Tibial artery (tissue), 4 donors: ENCODE results near the gene DBI.

Source experiments
- DNase-seq, 2 donors: peaks; one replicate each; pipeline ENCODE4 v3.0.0-alpha.2; 2019
- H3K27ac ChIP-seq, 2 donors: fragments of 200-600 bp; sonication (generic) in 1 of 2; 1 replicate in 1 of 2; 2 replicates in 1 of 2; pipeline ENCODE4 v1.5.1; 2018 to 2019; ENCODE audit warnings: mild to moderate bottlenecking in 1 of 2
- H3K27me3 ChIP-seq, 2 donors: fragments of 200-600 bp; sonication (generic) in 1 of 2; one replicate each; pipeline versions ENCODE4 v1.5.1 to v1.6.0; 2016 to 2019
- H3K36me3 ChIP-seq, 3 donors: fragments of 200-600 bp; sonication (generic) in 2 of 3; one replicate each; pipeline ENCODE4 v1.5.1; 2016 to 2019; ENCODE audit warnings: mild to moderate bottlenecking in 2 of 3
- H3K4me1 ChIP-seq, 4 donors: fragments of 200-600 bp; sonication (generic) in 2 of 4; 1 replicate in 3 of 4; 2 replicates in 1 of 4; pipeline ENCODE4 v1.5.1; 2016 to 2019
- H3K4me3 ChIP-seq, 2 donors: fragments of 200-600 bp; sonication (generic) in 1 of 2; 1 replicate in 1 of 2; 2 replicates in 1 of 2; pipeline ENCODE4 v1.5.1; 2018 to 2019; ENCODE audit warnings: mild to moderate bottlenecking in 2 of 2
- H3K9me3 ChIP-seq, 3 donors: fragments of 200-600 bp; sonication (generic) in 1 of 3; one replicate each; pipeline ENCODE4 v1.5.1; 2016 to 2019
- intact Hi-C: fragments of 100-400 bp; cut with DNase I; formaldehyde crosslinking; loops from one replicate; pipeline ENCODE4 v1.15.0; 2023; ENCODE audit warnings: low total_unique reads
- TF ChIP-seq, protein P1 (sequence below), 2 experiments: fragments of 200-600 bp in 1 of 2; fragments of 450-650 bp in 1 of 2; IDR thresholded peaks; one replicate each; pipeline ENCODE4 v1.5.1; 2017 to 2019; ENCODE audit warnings: antibody characterized with exemption in 2 of 2, mild to moderate bottlenecking in 1 of 2, moderate library complexity in 1 of 2

The DBI gene

DNA sequence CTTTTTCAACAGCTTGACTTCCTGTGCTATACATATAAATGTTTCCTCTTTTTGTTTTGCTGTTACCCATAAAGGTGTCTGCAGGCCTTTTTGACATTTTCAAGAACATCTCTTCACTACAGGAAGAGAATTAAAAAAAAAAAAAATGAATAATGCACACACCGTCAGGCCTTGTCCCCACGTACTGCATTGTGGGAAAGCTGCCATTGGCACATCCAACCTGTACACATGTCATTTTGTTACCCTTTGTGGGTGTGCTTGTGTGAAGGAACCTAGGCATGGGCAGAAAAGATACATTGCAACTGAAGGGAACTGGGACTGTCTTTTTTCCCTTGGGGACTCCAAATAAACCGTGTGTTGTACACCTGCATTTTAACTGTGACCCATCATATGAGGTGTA, 48.1 kb downstream of the DBI start:
- Histone ChIP-seq H3K36me3 (no peaks in the 10 kb centered on the region), H3K4me1 (no peaks in the 10 kb centered on the region), H3K27ac (no peak overlapping the region), H3K27me3 (no peaks in the 10 kb centered on the region), H3K9me3 (no peaks in the 10 kb centered on the region), H3K4me3 (no peak overlapping the region)
- TF ChIP-seq, protein P1, sequence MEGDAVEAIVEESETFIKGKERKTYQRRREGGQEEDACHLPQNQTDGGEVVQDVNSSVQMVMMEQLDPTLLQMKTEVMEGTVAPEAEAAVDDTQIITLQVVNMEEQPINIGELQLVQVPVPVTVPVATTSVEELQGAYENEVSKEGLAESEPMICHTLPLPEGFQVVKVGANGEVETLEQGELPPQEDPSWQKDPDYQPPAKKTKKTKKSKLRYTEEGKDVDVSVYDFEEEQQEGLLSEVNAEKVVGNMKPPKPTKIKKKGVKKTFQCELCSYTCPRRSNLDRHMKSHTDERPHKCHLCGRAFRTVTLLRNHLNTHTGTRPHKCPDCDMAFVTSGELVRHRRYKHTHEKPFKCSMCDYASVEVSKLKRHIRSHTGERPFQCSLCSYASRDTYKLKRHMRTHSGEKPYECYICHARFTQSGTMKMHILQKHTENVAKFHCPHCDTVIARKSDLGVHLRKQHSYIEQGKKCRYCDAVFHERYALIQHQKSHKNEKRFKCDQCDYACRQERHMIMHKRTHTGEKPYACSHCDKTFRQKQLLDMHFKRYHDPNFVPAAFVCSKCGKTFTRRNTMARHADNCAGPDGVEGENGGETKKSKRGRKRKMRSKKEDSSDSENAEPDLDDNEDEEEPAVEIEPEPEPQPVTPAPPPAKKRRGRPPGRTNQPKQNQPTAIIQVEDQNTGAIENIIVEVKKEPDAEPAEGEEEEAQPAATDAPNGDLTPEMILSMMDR (IDR thresholded peaks at IDR 0.05): no peak
- intact Hi-C loops: loop anchor here (10.0 kb wide), 1 partner anchor 250 kb away; no protein-coding TSS in a partner anchor
- peak in 1 of 2 donors; percentile 5 for DNase-seq

DNA sequence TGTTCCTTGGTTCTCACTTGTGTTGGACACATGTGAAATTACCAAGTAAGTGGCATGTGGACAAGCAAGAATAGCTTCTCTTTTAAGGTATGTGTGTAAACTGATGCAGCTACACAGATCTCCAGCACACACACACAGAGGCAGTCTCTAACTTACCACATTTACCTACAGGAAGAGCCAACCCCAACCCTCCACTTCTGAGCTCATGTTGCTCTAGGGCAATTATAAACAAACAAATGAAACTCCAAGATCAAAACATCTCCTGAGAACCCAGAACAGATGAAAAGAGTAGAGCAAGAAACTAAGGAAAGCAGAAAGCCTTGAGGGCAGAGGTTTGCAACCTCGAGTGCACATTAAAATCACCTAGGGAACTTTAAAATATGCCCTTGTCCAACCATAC, 48.9 kb downstream of the DBI start:
- TF ChIP-seq, protein P1 (IDR thresholded peaks at IDR 0.05): no peak
- no peaks in the 10 kb centered on the region for H3K27me3 ChIP-seq

DNA sequence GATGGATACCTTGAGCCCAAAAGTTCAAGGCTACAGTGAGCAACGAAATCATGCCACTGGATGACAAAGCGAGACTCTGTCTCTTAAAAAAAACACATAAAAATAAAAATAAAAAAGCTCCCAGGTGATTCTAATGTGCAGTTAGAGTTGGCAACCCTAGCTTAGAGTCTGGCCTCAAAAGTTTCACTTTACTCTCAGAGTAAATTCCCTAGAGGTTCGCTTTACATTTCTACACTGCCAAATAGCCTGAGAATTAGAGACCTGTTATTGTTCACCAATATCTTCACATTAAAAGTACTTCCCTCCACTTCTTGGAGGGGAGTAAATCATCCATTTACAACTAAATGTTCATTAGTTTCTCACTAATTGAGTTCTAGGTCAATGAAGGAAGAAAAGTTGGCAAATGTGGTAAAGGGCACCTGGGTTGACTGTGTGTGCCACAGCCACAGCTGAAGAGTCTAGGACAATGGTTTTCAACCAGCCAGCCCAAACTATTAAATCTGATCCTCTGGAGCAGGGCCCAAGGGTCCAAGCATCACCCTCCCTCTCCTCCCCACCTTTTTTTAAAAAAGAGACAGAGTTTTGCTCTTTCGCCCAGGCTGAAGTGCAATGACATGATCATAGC, 49.6 kb downstream of the DBI start:
- DNase-seq: no peak
- H3K27ac ChIP-seq: no peak overlapping the region

More for the DNA sequence above, 48.9 kb downstream of the DBI start:
- H3K9me3 ChIP-seq: no peaks in the 10 kb centered on the region
- H3K4me1 ChIP-seq: no peaks in the 10 kb centered on the region
- H3K4me3 ChIP-seq: no peak overlapping the region
- intact Hi-C loops: loop anchor here (10.0 kb wide), 1 partner anchor 249 kb away; no protein-coding TSS in a partner anchor
- no peak for DNase-seq
- no peak overlapping the region for H3K27ac ChIP-seq
- H3K36me3 ChIP-seq: no peaks in the 10 kb centered on the region

DNA sequence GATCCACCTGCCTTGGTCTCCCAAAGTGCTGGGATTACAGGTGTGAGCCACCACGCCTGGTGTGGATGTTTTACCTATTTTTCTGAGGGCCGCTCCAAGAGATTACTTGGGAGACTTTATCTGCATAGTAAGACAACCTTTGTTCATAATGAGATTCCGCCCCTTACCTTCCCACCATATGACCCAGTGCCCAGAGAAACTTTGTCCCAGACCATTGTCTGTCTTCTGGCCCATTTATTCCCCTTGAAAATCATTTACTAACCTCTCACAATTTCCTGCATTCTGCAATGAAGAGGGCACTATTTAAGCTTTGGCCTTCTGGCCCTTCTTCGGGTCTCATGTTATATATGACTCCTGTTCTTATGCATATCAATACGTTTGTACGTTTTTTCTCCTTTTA, 51.1 kb downstream of the DBI start:
- Histone ChIP-seq H3K4me3 (no peak overlapping the region), H3K9me3 (peaks cover 0 to 6% (median 0%) of the 10 kb centered on the region in 3 donors), H3K27me3 (no peaks in the 10 kb centered on the region), H3K36me3 (no peaks in the 10 kb centered on the region), H3K27ac (no peak overlapping the region), H3K4me1 (no peaks in the 10 kb centered on the region)
- DNase-seq: no peak
- TF ChIP-seq, protein P1 (IDR thresholded peaks at IDR 0.05): no peak
- intact Hi-C loops: loop anchor here (10.0 kb wide), 1 partner anchor 247 kb away; no protein-coding TSS in a partner anchor

More for the DNA sequence above, 49.6 kb downstream of the DBI start:
- Histone ChIP-seq H3K4me1 (no peaks in the 10 kb centered on the region), H3K9me3 (peaks cover 0 to 4% (median 0%) of the 10 kb centered on the region in 3 donors), H3K36me3 (no peaks in the 10 kb centered on the region), H3K4me3 (no peak overlapping the region), H3K27me3 (no peaks in the 10 kb centered on the region)
- intact Hi-C loops: loop anchor here (10.0 kb wide), 1 partner anchor 248 kb away; no protein-coding TSS in a partner anchor
- TF ChIP-seq, protein P1 (IDR thresholded peaks at IDR 0.05): no peak

DNA sequence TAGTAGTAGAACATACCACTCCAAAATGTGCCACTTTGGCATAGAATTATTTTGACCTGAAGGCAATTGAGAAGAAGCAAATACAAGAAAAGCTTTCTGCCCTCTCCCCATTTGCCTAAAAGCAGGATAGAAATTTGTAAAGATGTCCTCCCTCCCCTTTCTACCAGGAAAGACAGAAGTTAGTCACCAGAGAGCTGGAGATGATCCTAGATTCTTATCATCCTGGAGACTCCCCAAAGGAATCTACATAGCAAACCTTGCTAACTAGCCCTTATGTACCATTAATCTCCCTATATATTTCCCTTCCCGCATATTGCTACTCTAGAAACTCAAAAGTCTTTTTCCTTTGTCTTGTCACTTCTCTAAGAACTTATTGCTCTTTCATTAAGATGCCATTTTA, 52.3 kb downstream of the DBI start:
- TF ChIP-seq, protein P1 (IDR thresholded peaks at IDR 0.05): no peak
- DNase-seq: no peak
- no peak overlapping the region for H3K27ac ChIP-seq
- no peaks in the 10 kb centered on the region for H3K36me3 ChIP-seq
- H3K9me3 ChIP-seq: peaks cover 0 to 6% (median 0%) of the 10 kb centered on the region in 3 donors
- H3K27me3 ChIP-seq: no peaks in the 10 kb centered on the region
- H3K4me3 ChIP-seq: no peak overlapping the region
- intact Hi-C loops: loop anchor here (10.0 kb wide), 1 partner anchor 246 kb away; no protein-coding TSS in a partner anchor
- no peaks in the 10 kb centered on the region for H3K4me1 ChIP-seq
